HG02759 (cell line): ENCODE results near the gene ITK.
"Not testable (repeated sequence)": the region's sequence is repeated elsewhere in the genome, so short reads cannot be mapped to it uniquely, and the experiment has no call there.

Experiments used
- ATAC-seq: cut with Tn5 transposase; IDR thresholded peaks from one replicate; pipeline ENCODE4 v1.9.1; 2021; ENCODE audit warnings: mild to moderate bottlenecking, moderate library complexity; ENCODE audit not compliant: unreplicated experiment

ITK gene

GRCh38 chr5:157167214-157167621 is 13.4 kb upstream of the ITK start:
- no peak for ATAC-seq

GRCh38 chr5:157168286-157168685 is 12.4 kb upstream of the ITK start:
- ATAC-seq: no peak

- peak; percentile 100 for ATAC-seq
These were observed 8.2 kb upstream of the ITK start for GRCh38 chr5:157172403-157172802.

- no peak for ATAC-seq
These were observed 5.5 kb upstream of the ITK start for GRCh38 chr5:157175071-157175612.

GRCh38 chr5:157177953-157178352 is 2.7 kb upstream of the ITK start:
- ATAC-seq: no peak

- ATAC-seq: no peak
These were observed 1.7 kb upstream of the ITK start for GRCh38 chr5:157178966-157179365.

- ATAC-seq: no peak
These were observed 1.6 kb downstream of the ITK start for GRCh38 chr5:157182143-157182757.

GRCh38 chr5:157184117-157184670 is 3.6 kb downstream of the ITK start:
- ATAC-seq: no peak

- not testable (repeated sequence) for ATAC-seq
These were observed 4.5 kb downstream of the ITK start for GRCh38 chr5:157185122-157185521.

GRCh38 chr5:157186309-157187045 is 5.8 kb downstream of the ITK start:
- no peak for ATAC-seq

- no peak for ATAC-seq
These were observed 6.6 kb downstream of the ITK start for GRCh38 chr5:157187046-157187754.

- ATAC-seq: no peak
These were observed 7.6 kb downstream of the ITK start for GRCh38 chr5:157188270-157188669.

- ATAC-seq: peak; percentile 73
These were observed 8.6 kb downstream of the ITK start for GRCh38 chr5:157189223-157189622.

- ATAC-seq: no peak
These were observed 13.2 kb downstream of the ITK start for GRCh38 chr5:157193699-157194424.

GRCh38 chr5:157196045-157196444 is 15.4 kb downstream of the ITK start:
- no peak for ATAC-seq

GRCh38 chr5:157197086-157197485 is 16.4 kb downstream of the ITK start:
- no peak for ATAC-seq

- no peak for ATAC-seq
These were observed 17.8 kb downstream of the ITK start for GRCh38 chr5:157198277-157198986.

- ATAC-seq: no peak
These were observed 21.2 kb downstream of the ITK start for GRCh38 chr5:157201857-157202256.

- ATAC-seq: no peak
These were observed 22.8 kb downstream of the ITK start for GRCh38 chr5:157203417-157203816.

GRCh38 chr5:157204765-157205164 is 24.1 kb downstream of the ITK start:
- no peak for ATAC-seq
